Hepatocyte (in vitro differentiated cells): ENCODE results near the gene RANBP17.

ENCODE experiments used
- EZH2phosphoT487 ChIP-seq: fragments of 200-600 bp; sonication (generic); IDR thresholded peaks from one replicate; pipeline ENCODE4 v1.6.1; 2018; ENCODE audit warnings: antibody characterized with exemption, mild to moderate bottlenecking, low read depth, moderate library complexity; ENCODE audit not compliant: unreplicated experiment, severe bottlenecking
- TF ChIP-seq, protein P1 (sequence below): fragments of 200-600 bp; sonication (generic); IDR thresholded peaks from 2 replicates; pipeline ENCODE4 v1.5.1; 2016; ENCODE audit warnings: antibody characterized with exemption, mild to moderate bottlenecking; ENCODE audit not compliant: poor library complexity

DNA sequence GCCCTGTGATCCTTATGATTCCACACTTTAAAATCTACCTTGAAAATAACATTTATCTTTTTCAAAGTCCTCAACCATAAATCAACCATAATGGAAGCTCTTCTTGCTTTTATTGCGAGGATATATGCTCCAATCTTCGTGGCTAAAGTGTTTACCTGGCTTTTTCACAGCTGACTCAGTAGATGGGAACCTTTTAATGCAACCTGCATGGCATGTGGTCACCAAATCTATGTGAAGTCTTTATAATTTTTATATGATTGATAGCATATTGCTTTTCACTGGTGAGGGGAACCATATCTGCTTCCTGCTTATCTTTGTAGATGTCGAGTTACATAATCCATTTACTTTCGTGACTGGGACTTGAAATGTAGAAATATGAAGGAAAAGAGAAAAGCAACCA is 400.1 kb downstream of the RANBP17 start:
- TF ChIP-seq, protein P1, sequence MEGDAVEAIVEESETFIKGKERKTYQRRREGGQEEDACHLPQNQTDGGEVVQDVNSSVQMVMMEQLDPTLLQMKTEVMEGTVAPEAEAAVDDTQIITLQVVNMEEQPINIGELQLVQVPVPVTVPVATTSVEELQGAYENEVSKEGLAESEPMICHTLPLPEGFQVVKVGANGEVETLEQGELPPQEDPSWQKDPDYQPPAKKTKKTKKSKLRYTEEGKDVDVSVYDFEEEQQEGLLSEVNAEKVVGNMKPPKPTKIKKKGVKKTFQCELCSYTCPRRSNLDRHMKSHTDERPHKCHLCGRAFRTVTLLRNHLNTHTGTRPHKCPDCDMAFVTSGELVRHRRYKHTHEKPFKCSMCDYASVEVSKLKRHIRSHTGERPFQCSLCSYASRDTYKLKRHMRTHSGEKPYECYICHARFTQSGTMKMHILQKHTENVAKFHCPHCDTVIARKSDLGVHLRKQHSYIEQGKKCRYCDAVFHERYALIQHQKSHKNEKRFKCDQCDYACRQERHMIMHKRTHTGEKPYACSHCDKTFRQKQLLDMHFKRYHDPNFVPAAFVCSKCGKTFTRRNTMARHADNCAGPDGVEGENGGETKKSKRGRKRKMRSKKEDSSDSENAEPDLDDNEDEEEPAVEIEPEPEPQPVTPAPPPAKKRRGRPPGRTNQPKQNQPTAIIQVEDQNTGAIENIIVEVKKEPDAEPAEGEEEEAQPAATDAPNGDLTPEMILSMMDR: no peak
- TF ChIP-seq EZH2phosphoT487: no peak
